CD4-positive, alpha-beta T cell treated with Interleukin-6 at 100 ng/mL for 8 hours (primary cell): Measurements from ENCODE around the gene UBE2G1.
"Not testable (repeated sequence)": the region's sequence is repeated elsewhere in the genome, so short reads cannot be mapped to it uniquely, and the experiment has no call there.

Experiments used
- DNase-seq: peaks from one replicate; pipeline ENCODE4 v3.0.0-alpha.2; 2020; ENCODE audit warnings: mixed read lengths, low spot score

Gene UBE2G1

GRCh38 chr17:4375039-4375748 is 8.7 kb upstream of the UBE2G1 start:
- peak; percentile 26 for DNase-seq

- no peak for DNase-seq
These were observed 3.2 kb upstream of the UBE2G1 start for GRCh38 chr17:4369557-4370230.

- no peak for DNase-seq
These were observed 1.9 kb upstream of the UBE2G1 start for GRCh38 chr17:4368341-4368740.

GRCh38 chr17:4367177-4367576 is 702 bp upstream of the UBE2G1 start:
- not testable (repeated sequence) for DNase-seq

- DNase-seq = peak; percentile 16
These were observed 698 bp downstream of the UBE2G1 start for GRCh38 chr17:4365628-4366326.

GRCh38 chr17:4365103-4365627 is 1.3 kb downstream of the UBE2G1 start:
- peak; percentile 92 for DNase-seq

GRCh38 chr17:4364622-4365041 is 1.8 kb downstream of the UBE2G1 start:
- no peak for DNase-seq

GRCh38 chr17:4362141-4362540 is 4.3 kb downstream of the UBE2G1 start:
- DNase-seq = no peak

- DNase-seq = no peak
These were observed 8.3 kb downstream of the UBE2G1 start for GRCh38 chr17:4358154-4358553.

- no peak for DNase-seq
These were observed 8.8 kb downstream of the UBE2G1 start for GRCh38 chr17:4357671-4358070.

- no peak for DNase-seq
These were observed 9.3 kb downstream of the UBE2G1 start for GRCh38 chr17:4357030-4357628.

- no peak for DNase-seq
These were observed 11.5 kb downstream of the UBE2G1 start for GRCh38 chr17:4354862-4355514.

- DNase-seq = no peak
These were observed 12.3 kb downstream of the UBE2G1 start for GRCh38 chr17:4354206-4354605.

GRCh38 chr17:4350214-4350613 is 16.3 kb downstream of the UBE2G1 start:
- DNase-seq = not testable (repeated sequence)

- DNase-seq = no peak
These were observed 20.8 kb downstream of the UBE2G1 start for GRCh38 chr17:4345581-4346252.

GRCh38 chr17:4344926-4345325 is 21.5 kb downstream of the UBE2G1 start:
- no peak for DNase-seq

GRCh38 chr17:4342535-4342934 is 23.9 kb downstream of the UBE2G1 start:
- DNase-seq = no peak

GRCh38 chr17:4341616-4341977 is 24.9 kb downstream of the UBE2G1 start:
- DNase-seq = no peak

- DNase-seq = no peak
These were observed 25.4 kb downstream of the UBE2G1 start for GRCh38 chr17:4340914-4341615.

GRCh38 chr17:4334776-4335584 is 31.5 kb downstream of the UBE2G1 start:
- peak; percentile 3 for DNase-seq
